ENCODE data around the gene PRSS22.

- TF ChIP-seq, protein P1, sequence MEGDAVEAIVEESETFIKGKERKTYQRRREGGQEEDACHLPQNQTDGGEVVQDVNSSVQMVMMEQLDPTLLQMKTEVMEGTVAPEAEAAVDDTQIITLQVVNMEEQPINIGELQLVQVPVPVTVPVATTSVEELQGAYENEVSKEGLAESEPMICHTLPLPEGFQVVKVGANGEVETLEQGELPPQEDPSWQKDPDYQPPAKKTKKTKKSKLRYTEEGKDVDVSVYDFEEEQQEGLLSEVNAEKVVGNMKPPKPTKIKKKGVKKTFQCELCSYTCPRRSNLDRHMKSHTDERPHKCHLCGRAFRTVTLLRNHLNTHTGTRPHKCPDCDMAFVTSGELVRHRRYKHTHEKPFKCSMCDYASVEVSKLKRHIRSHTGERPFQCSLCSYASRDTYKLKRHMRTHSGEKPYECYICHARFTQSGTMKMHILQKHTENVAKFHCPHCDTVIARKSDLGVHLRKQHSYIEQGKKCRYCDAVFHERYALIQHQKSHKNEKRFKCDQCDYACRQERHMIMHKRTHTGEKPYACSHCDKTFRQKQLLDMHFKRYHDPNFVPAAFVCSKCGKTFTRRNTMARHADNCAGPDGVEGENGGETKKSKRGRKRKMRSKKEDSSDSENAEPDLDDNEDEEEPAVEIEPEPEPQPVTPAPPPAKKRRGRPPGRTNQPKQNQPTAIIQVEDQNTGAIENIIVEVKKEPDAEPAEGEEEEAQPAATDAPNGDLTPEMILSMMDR (IDR thresholded peaks at IDR 0.05): no peak
- no peak for TF ChIP-seq ZFX (IDR thresholded peaks at IDR 0.05; ENCODE audit: borderline replicate concordance)
These were observed 47.3 kb downstream of the PRSS22 start for GRCh38 chr16:2810651-2811050.

All from 22Rv1 (cell line).